T-helper 1 cell treated with Interleukin-12 subunit alpha and Interleukin-12 subunit beta and Interleukin-4 antibody, amounts not matched to agents 30 ng/mL and 1 ng/mL, for 36 hours (primary cell): ENCODE data around the gene MARK4. TPM values are rescaled to one million over a fixed set of nuclear protein-coding genes. Genes with fewer than 3 reads are reported as not detected.

Experiments
- intact Hi-C: fragments of 100-400 bp; cut with micrococcal nuclease; formaldehyde crosslinking; loops from one replicate; pipeline ENCODE4 v1.15.1; 2024
- total RNA-seq: library from RNA; stranded (reverse); gene quantifications from 2 replicates; pipeline ENCODE4 v1.2.3, GENCODE V29; 2022

Gene MARK4
- total RNA-seq, 1 donor from 2014 or later = 29.4 TPM

GRCh38 chr19:45334881-45335280, 83.8 kb downstream of the MARK4 start:
- intact Hi-C loops = loop anchor here (5.0 kb wide), 1 partner anchor 348 kb away; no protein-coding TSS in a partner anchor

GRCh38 chr19:45336696-45337251, 85.7 kb downstream of the MARK4 start:
- intact Hi-C loops = loop anchor here (5.0 kb wide), 1 partner anchor 349 kb away; no protein-coding TSS in a partner anchor

DNA sequence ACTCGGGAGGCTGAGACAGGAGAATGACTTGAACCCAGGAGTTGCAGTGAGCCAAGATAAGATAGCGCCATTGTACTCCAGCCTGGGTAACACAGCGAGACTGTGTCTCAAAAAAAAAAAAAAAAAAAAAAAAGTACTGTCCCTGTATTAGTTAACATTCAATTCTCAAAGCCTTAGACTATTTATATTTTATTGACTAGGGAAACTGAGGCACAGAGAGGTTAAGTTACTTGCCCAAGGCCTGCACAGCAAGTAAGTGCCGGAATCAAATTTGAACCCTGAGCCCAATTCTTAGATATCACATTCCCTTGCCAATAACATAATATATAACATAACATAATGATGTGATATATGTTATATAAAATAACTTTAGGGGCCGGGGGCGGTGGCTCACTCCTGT, 88.6 kb downstream of the MARK4 start:
- intact Hi-C loops = loop anchor here (5.0 kb wide), 1 partner anchor 352 kb away; no protein-coding TSS in a partner anchor

DNA sequence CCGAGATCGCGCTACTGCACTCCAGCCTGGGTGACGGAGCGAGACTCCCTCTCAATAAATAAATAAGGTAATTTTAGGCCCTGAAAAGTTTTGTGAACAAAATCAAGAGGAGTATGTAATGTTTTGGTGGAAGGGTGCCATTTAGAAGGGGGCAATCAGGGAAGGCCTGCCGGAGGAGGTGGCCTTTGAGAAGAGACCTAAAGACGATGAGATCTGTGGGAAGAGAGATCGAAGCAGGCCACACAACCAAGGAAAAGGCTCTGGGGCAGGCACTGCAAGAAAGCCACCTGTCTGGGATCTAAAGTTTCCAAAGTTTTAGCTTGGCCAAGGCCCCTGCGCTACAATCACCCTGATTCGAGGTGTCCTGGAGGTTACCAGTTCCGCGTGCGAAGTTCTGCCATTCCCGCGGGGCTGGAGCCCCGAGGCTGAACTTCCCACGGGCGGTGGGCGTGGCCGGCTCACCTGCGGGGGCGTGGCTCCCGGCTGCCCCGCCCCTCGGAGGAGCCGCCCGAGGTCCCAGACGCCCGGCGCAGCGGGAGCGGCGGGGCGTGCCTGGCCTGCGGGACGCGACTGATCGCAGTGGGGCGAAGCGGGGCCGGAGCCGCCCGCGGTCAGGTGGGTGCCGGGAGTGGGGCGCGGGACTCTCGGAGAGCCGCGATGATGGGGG, 89.3 kb downstream of the MARK4 start, which contains the start of gene KLC3:
KLC3 (plus strand) TSS at position 519 of the 667 bp plus-strand sequence. CDS start 4,792 bp downstream, outside the sequence.
- intact Hi-C loops = no loop called here

DNA sequence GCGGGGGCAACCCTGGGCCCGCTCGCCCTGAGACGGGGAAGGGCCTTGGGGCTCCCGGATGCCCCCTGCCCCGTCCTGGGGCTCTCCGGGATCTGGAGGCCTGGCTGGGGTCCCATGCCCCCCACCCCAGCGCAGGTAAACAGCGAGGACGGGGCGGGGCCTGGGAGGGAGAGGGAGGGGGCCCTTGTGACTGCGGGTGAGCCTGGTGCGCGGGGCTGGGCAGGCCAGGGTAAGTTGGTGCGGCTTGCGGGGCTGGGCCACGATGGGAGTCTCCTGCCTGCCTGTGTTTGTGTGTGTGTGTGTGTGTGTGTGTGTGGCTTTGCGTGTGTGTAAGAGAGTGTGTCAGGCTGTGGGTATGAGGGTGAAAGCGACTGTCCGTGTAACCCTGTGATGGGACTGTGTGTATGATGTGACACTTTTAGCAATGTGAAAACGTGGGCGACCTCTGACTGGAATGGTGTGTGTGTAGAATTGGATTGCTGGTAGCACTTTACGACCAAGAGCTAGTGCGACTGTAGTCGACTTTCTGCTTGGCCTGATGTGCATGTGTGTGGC, 89.9 kb downstream of the MARK4 start:
- intact Hi-C loops = no loop called here

DNA sequence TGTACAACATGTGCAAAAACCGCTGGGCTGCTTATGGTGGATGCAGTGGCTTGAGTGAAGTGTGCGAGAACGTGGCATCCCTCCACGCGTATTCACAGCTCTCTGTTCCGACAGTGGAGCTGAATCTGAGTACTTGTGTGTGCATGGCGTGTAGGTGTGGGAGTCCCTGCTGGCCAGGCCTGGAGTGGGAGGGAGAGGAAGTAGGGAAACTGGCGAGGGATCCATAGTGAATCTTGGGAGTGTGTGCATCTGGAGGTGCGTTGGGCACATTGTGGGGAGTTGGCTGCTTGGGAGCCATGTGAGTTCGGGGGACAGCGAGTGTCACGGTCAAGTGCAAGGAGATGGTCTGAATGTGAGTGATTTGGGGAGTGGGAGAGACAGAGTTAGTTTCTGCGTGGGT, 91.8 kb downstream of the MARK4 start:
- intact Hi-C loops = no loop called here

GRCh38 chr19:45344621-45345505, 93.8 kb downstream of the MARK4 start:
- intact Hi-C loops = no loop called here

GRCh38 chr19:45345506-45345860, 94.4 kb downstream of the MARK4 start:
- intact Hi-C loops = no loop called here

DNA sequence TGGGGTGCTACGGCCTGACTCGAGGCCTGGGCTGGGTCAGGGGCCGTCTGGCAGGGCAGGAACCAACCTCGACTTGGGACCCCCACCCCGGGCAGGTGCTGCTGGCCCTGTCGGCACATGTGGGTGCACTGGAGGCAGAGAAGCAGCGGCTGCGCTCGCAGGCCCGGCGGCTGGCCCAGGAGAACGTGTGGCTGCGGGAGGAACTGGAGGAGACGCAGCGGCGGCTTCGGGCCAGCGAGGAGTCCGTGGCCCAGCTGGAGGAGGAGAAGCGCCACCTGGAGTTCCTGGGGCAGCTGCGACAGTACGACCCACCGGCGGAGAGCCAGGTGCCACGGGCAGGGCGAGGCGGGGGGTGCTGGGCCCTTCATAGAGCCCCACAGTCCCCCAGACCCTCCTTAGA, 95.4 kb downstream of the MARK4 start:
- intact Hi-C loops = no loop called here

GRCh38 chr19:45347570-45348366, 96.7 kb downstream of the MARK4 start:
- intact Hi-C loops = no loop called here

DNA sequence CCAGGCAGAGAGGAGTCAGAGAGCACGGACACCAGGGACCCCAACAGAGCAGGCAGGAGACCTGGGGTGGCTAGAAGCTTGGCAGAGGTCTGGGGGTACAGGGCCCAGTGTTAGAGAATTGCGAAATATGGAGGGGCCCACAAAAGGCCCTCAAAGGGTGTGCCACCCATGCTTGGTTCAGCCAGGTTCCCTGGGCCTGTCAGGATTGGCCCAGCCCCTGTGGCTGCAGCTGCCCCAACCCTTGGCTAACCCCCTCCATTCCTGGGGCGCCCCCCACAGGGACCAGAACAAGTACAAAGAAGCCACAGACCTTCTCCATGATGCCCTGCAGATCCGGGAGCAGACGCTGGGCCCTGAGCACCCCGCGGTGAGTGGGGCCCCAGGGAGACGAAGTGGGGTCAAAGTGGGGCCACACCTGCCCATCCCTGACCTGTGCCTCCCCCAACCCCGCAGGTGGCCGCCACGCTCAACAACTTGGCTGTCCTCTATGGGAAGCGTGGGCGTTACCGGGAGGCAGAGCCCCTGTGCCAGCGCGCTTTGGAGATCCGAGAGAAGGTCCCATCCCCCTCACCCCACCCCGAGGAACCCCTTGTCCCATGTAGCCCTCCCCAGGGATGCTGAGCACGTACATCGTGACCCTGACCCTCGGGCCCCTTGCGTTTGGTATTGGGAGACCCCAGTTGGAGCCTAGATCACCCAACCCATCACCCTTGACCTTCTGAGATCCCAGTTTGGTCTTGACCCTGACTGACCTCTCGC, 97.5 kb downstream of the MARK4 start:
- intact Hi-C loops = no loop called here

DNA sequence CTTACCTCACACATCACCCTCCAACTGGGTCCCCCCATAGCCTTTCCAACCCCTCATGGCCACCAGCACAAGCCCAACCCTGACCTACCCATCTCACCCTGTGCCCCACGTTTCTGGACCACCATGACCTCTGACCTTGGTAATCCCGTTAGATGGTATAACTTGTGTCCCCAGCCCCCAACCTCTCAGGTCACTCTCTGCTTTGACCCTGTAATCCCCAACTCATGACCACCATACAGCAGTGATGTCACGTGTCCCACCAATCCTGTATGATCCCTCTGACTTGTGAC, 98.0 kb downstream of the MARK4 start:
- intact Hi-C loops = no loop called here

- intact Hi-C loops = no loop called here
Observed at GRCh38 chr19:45349430-45349941, 98.4 kb downstream of the MARK4 start.

DNA sequence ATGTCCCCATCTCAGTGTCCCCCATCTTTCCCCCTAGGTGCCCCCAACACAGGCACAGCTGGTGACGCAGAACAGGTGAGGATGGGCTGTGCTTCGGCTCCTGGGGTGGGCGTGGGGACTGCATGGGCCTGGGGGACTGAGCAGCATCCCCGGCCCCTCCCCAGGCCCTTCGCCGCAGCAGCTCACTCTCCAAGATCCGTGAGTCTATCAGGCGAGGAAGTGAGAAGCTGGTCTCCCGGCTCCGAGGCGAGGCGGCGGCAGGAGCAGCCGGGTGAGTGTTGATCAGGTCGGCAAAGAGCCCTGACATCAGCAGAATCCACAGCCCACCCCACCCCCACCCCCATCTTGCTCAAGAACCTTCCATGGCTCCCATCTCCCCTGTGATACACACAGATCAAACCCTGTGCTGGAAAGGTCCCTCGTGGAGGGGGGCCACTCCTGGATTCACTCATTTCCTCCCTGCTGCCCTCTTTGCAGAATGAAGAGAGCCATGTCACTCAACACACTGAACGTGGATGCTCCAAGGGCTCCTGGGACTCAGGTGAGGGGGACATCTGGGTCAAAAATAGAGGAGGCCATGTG, 99.5 kb downstream of the MARK4 start:
- intact Hi-C loops = no loop called here

GRCh38 chr19:45351401-45351952, 100.4 kb downstream of the MARK4 start:
- intact Hi-C loops = no loop called here

- intact Hi-C loops = no loop called here
Observed at GRCh38 chr19:45352062-45352461, 101.0 kb downstream of the MARK4 start.

- intact Hi-C loops = no loop called here
Observed at GRCh38 chr19:45352471-45352870, 101.4 kb downstream of the MARK4 start.

DNA sequence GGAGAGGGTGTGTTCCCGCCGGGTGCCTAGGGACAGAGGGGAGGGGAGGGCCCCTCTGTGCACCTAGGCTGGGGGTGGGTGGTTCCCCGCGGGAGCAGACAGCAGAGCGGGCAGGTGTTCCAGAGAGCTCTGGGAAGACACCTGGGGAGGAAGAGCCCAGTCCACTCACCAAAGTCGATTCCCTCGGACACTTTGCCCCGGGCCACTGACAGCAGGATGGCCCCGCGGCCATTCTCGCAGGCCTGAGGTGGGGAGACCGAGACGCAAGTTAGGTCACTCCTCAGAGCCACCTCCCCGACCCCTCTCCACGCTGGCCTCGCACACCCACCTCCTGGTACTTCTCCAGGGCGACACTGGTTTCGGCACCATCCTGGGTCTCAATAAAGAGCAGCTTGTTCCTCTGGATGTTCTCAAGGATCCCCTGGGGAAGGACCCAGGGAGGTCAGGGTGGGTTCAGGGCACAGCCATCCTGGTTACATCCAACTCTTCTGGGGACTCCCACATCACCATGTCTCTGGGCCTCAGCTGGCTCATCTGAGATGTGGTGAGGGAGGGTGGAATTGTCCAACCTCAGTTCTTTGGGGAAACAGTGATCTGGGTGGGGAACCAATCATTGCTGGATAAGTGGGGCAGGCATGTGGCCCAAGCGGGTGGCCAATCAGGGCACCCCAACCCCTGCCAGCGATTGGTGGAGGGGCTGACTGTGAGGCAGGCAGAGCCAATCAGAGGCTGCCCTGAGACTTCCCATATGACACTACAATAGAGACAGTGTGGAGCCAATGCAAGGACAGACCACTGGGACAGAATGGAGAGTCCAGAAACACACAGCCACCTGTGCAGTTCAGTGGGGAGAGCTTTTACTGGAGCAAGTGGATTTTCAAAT, 102.1 kb downstream of the MARK4 start:
- intact Hi-C loops = no loop called here
